Peyer's patch (tissue), 4 donors: Measurements from ENCODE around the gene TNK2. TPM values are rescaled to one million over a fixed set of nuclear protein-coding genes. Genes with fewer than 3 reads are reported as not detected.
A peak's percentile ranks its signal among the peaks of the same experiment; 100 is the strongest.
"Not testable (repeated sequence)": the region's sequence is repeated elsewhere in the genome, so short reads cannot be mapped to it uniquely, and the experiment has no call there.

Source experiments
- DNase-seq, 3 donors: peaks; one replicate each; pipeline ENCODE4 v3.0.0-alpha.2; 2017 to 2019
- H3K27ac ChIP-seq, 4 donors: fragments of 200-600 bp; sonication (generic); one replicate each; pipeline ENCODE4 v1.5.1; 2016 to 2019
- H3K27me3 ChIP-seq, 2 donors: fragments of 200-600 bp; sonication (generic); one replicate each; pipeline ENCODE4 v1.5.1; 2019
- H3K36me3 ChIP-seq, 3 donors: fragments of 200-600 bp; sonication (generic); one replicate each; pipeline ENCODE4 v1.5.1; 2016 to 2019
- H3K4me1 ChIP-seq, 4 donors: fragments of 200-600 bp; sonication (generic); one replicate each; pipeline ENCODE4 v1.5.1; 2016 to 2019
- H3K4me3 ChIP-seq, 4 donors: fragments of 200-600 bp; sonication (generic); 1 replicate in 3 of 4; 2 replicates in 1 of 4; pipeline ENCODE4 v1.5.1; 2016 to 2019; ENCODE audit warnings: mild to moderate bottlenecking in 1 of 4
- H3K9me3 ChIP-seq, 4 donors: fragments of 200-600 bp; sonication (generic); one replicate each; pipeline ENCODE4 v1.5.1; 2016 to 2019; ENCODE audit warnings: mild to moderate bottlenecking in 1 of 4
- POLR2A ChIP-seq, 2 donors: fragments of 450-650 bp; IDR thresholded peaks; one replicate each; pipeline ENCODE4 v1.5.1; 2017; ENCODE audit warnings: antibody characterized with exemption in 2 of 2, mild to moderate bottlenecking in 2 of 2, moderate library complexity in 2 of 2
- small RNA-seq, 2 donors: library from RNA; depleted of rRNA; stranded (forward); fragments of <200 nt; gene quantifications; one replicate each; pipeline ENCODE3, GENCODE V24; 2016
- total RNA-seq, 4 donors: library from RNA; depleted of rRNA; stranded (reverse); fragments of >200 nt; gene quantifications; one replicate each; pipeline ENCODE4 v1.1.0, GENCODE V29; 2016
- TF ChIP-seq, protein P1 (sequence below), 6 experiments: fragments of 450-650 bp in 4 of 6; fragments of 200-600 bp in 2 of 6; sonication (generic) in 1 of 6; IDR thresholded peaks; one replicate each; pipeline ENCODE4 v1.5.1; 2017 to 2019; ENCODE audit warnings: antibody characterized with exemption in 6 of 6, mild to moderate bottlenecking in 3 of 6, moderate library complexity in 1 of 6

The TNK2 gene
- total RNA-seq, 4 donors from 2014 or later, result 18.6 to 149 (median 24.6) TPM

DNA sequence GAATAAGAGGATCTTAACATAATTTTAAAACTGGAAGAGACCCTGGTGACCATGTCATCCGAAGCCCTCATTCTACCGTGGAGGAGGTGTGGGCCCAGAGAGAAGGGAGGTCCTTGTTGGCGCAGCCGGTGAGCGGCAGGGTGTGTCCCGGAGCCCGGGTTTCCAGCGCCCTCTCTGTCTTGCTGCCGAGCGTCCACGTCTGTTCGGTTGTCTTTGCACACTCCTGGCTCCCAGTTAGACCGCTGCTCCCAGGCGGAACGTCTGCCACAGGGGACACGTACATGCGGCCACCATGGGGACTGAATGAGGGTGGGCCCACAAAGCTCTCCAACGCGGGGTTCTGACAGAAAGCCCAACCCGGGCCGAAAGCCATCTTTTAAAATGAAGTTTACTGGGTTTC, 90.0 kb downstream of the TNK2 start:
- no peaks in the 10 kb centered on the region for H3K9me3 ChIP-seq
- no peaks in the 10 kb centered on the region for H3K4me1 ChIP-seq
- no peaks in the 10 kb centered on the region for H3K27me3 ChIP-seq
- no peak overlapping the region for H3K27ac ChIP-seq
- H3K36me3 ChIP-seq, result no peaks in the 10 kb centered on the region
- DNase-seq, result peak in 1 of 3 donors; percentile 43
- no peak overlapping the region for H3K4me3 ChIP-seq
- TF ChIP-seq, protein P1, sequence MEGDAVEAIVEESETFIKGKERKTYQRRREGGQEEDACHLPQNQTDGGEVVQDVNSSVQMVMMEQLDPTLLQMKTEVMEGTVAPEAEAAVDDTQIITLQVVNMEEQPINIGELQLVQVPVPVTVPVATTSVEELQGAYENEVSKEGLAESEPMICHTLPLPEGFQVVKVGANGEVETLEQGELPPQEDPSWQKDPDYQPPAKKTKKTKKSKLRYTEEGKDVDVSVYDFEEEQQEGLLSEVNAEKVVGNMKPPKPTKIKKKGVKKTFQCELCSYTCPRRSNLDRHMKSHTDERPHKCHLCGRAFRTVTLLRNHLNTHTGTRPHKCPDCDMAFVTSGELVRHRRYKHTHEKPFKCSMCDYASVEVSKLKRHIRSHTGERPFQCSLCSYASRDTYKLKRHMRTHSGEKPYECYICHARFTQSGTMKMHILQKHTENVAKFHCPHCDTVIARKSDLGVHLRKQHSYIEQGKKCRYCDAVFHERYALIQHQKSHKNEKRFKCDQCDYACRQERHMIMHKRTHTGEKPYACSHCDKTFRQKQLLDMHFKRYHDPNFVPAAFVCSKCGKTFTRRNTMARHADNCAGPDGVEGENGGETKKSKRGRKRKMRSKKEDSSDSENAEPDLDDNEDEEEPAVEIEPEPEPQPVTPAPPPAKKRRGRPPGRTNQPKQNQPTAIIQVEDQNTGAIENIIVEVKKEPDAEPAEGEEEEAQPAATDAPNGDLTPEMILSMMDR (IDR thresholded peaks at IDR 0.05), result no peak
- TF ChIP-seq POLR2A (IDR thresholded peaks at IDR 0.05), result no peak

DNA sequence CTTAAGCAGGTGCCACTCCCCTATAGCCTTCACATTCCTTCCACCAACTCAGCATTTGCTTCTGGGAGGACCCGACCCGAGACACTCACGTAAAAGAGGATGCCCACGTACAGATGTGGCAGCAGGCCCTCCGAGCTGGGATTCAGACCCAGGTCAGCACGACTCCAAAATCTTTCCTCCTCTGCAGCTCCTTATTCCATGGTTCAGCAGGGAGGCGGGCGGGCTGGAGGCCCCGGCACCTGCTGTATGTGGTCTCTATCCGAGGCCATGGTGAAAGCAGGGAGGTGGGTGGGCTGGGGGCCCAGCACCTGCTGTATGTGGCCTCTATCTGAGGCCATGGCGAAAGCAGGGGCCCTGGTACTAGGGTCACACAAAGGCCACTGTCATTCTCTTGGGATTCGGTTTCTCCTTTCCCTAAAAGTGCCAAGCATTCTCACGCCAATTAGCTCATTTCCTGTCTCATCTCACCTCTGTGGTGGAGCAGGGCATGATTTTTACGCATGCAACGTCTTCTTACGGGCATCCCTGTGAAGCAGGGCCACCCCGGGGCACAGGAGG, 90.7 kb downstream of the TNK2 start:
- no peaks in the 10 kb centered on the region for H3K4me1 ChIP-seq
- H3K9me3 ChIP-seq, result no peaks in the 10 kb centered on the region
- H3K27ac ChIP-seq, result no peak overlapping the region
- no peaks in the 10 kb centered on the region for H3K27me3 ChIP-seq
- TF ChIP-seq, protein P1 (IDR thresholded peaks at IDR 0.05), result no peak
- TF ChIP-seq POLR2A (IDR thresholded peaks at IDR 0.05), result no peak
- H3K4me3 ChIP-seq, result no peak overlapping the region
- H3K36me3 ChIP-seq, result no peaks in the 10 kb centered on the region
- no peak for DNase-seq

DNA sequence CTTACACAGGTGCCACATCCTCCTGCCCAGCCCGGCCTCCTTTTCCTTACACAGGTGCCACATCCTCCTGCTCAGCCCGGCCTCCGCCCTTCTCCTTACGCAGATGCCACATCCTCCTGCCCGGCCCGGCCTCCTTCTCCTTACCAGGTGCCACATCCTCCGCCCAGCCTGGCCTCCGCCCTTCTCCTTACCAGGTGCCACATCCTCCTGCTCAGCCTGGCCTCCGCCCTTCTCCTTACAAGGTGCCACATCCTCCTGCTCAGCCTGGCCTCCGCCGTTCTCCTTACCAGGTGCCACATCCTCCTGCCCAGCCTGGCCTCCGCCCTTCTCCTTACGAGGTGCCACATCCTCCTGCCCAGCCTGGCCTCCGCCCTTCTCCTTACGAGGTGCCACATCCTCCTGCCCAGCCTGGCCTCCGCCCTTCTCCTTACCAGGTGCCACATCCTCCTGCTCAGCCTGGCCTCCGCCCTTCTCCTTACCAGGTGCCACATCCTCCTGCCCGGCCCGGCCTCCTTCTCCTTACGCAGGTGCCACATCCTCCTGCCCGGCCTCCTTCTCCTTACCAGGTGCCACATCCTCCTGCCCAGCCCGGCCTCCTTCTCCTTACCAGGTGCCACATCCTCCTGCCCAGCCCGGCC, 92.0 kb downstream of the TNK2 start:
- not testable (repeated sequence) for H3K4me1 ChIP-seq, H3K9me3 ChIP-seq, H3K27me3 ChIP-seq, H3K4me3 ChIP-seq, H3K36me3 ChIP-seq, H3K27ac ChIP-seq
- DNase-seq, result peak in 1 of 3 donors; percentile 50

DNA sequence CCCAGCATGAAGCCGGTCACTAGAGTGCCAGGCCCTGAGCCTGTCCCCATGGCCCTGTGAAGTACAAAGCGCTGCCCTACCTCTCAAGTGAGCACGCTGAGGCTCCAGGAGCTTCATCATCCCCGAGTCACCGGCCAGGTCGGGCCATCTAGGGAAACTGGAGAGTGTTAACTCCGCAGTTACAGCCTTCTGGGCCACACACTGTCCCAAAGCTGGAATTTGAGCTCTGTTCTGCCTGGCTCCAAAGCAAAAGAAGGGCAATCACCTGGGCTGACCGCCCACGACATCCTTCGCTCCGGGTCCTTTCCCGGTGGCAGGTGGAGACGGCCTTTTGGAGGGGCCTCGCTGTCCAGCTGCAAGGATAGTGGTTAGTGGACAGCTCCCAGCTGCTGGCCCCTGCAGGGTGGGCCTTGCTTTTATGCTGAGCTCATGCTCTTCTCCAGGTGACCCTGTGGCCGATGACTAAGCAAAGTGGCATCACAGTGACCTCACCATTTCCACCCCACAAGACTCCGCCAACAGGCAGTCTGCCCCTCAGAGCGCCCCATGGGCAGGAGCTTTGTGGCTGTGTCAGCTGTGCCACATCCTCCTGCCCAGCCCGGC, 93.1 kb downstream of the TNK2 start:
- Histone ChIP-seq H3K4me1 (no peaks in the 10 kb centered on the region), H3K9me3 (no peaks in the 10 kb centered on the region), H3K4me3 (no peak overlapping the region), H3K27ac (no peak overlapping the region), H3K36me3 (no peaks in the 10 kb centered on the region), H3K27me3 (no peaks in the 10 kb centered on the region)
- TF ChIP-seq POLR2A (IDR thresholded peaks at IDR 0.05), result no peak
- TF ChIP-seq, protein P1 (IDR thresholded peaks at IDR 0.05), result no peak
- peak in 1 of 3 donors; percentile 40 for DNase-seq

DNA sequence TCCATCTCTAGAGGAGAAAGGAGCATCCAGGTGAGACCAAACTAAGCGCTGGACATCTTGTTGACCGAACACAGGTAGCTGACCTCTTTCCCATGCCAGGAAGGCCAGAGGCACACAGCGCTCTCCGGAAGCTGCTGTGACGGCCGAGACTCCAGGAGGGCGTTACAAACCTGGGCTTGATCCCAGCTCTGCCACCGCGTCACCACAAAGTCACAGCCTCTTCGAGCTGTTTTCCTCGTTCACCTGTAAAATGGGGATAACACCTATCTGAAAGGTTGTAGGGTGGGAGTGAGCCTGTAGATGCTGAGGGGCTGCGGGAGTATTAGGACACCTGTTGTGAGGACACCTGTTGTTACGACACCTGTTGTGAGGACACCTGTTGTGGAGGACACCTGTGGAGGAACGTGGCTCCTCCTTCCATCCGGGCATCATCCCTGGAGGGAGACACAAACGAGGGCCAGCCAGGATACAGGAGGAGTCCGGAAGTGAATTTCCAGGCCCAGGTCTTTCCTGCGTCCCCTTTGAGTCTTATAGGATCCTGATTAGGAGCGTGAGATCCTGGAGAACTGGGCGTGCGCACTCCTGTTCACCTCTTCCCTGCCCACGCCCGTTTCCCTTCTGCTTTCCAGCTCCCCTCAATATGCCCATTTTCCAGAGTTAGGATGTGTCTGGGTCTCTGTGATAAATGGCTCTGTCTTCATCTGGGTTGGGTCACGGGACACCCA, 94.3 kb downstream of the TNK2 start:
- H3K36me3 ChIP-seq, result no peaks in the 10 kb centered on the region
- H3K9me3 ChIP-seq, result no peaks in the 10 kb centered on the region
- TF ChIP-seq, protein P1 (IDR thresholded peaks at IDR 0.05), result no peak
- TF ChIP-seq POLR2A (IDR thresholded peaks at IDR 0.05), result no peak
- DNase-seq, result no peak
- H3K27me3 ChIP-seq, result no peaks in the 10 kb centered on the region
- H3K4me1 ChIP-seq, result no peaks in the 10 kb centered on the region
- H3K4me3 ChIP-seq, result no peak overlapping the region
- no peak overlapping the region for H3K27ac ChIP-seq

Small RNAs within 50 kb of the gene (small RNA-seq; reads per million reads assigned to genes)
- gene MIR6829 (0 reads per million in 2 donors), gene RNU2-11P (0 reads per million in 2 donors)

Other genes with a start within 250 kb of the TNK2 start
- 100 to 1,000 TPM in 2 of 4 donors, 10 to 100 TPM in 2; 57.8 to 120 (median 87.7) TPM for gene MUC20, start 187.6 kb downstream of the TNK2 start, total RNA-seq
- 10 to 100 TPM in 2 of 4 donors, 1 to 10 TPM in 2; 5.8 to 23.1 (median 13.0) TPM for gene MUC4, start 96.6 kb downstream of the TNK2 start, total RNA-seq
- 100 to 1,000 TPM; 102 to 200 (median 126) TPM for gene TFRC, start 173.5 kb upstream of the TNK2 start, total RNA-seq